ENCODE data around the gene TWF2. TPM values are rescaled to one million over a fixed set of nuclear protein-coding genes. Genes with fewer than 3 reads are reported as not detected.

Gene TWF2
- 59.9 to 79.9 TPM (median 69.8 TPM) in 5 replicates for total RNA-seq (2022; extraction: Qiagen RNA extraction; ENCODE audit: low read depth)

GRCh38 chr3:52238761-52239701, at the start of gene TWF2:
TWF2 (minus strand) TSS chr3:52239158; CDS start chr3:52239016, 142 bp downstream.

GRCh38 chr3:52278510-52279069, 39.6 kb upstream of the TWF2 start, which contains the start of gene WDR82:
WDR82 (minus strand) TSS chr3:52278649; CDS start chr3:52278361, 288 bp downstream.

GRCh38 chr3:52245322-52246263, 6.6 kb upstream of the TWF2 start, which contains the start of gene PPM1M:
PPM1M (plus strand) TSS chr3:52245759; CDS start chr3:52245825, 66 bp downstream.

GRCh38 chr3:52225452-52226228, 13.3 kb downstream of the TWF2 start, which contains the start of gene TLR9:
TLR9 (minus strand) TSS chr3:52225645; CDS start chr3:52225529, 116 bp downstream.

GRCh38 chr3:52197842-52198625, 40.9 kb downstream of the TWF2 start, which contains the start of gene ALAS1:
ALAS1 (plus strand) TSS chr3:52198160; CDS start chr3:52199242, 1,082 bp downstream.

Other genes starting within 250 kb of the TWF2 start
- gene RPL29, start 243.3 kb downstream of the TWF2 start, total RNA-seq (2022; extraction: Qiagen RNA extraction; ENCODE audit: low read depth): 1,233 to 1,659 TPM (median 1,287 TPM) in 5 replicates
- 14.3 to 16.0 TPM (median 14.8 TPM) in 5 replicates for gene DUSP7, start 182.6 kb downstream of the TWF2 start, total RNA-seq (2022; extraction: Qiagen RNA extraction; ENCODE audit: low read depth)
- gene POC1A, start 84.7 kb downstream of the TWF2 start, total RNA-seq (2022; extraction: Qiagen RNA extraction; ENCODE audit: low read depth): 15.5 to 20.4 TPM (median 17.8 TPM) in 5 replicates
- gene ALAS1, start 41.0 kb downstream of the TWF2 start, total RNA-seq (2022; extraction: Qiagen RNA extraction; ENCODE audit: low read depth): 49.5 to 55.6 TPM (median 52.5 TPM) in 5 replicates
- gene TLR9, start 13.5 kb downstream of the TWF2 start, total RNA-seq (2022; extraction: Qiagen RNA extraction; ENCODE audit: low read depth): 0.06 TPM in 1 of 5 replicates, not detected in the others
- 3.9 to 5.7 TPM (median 5.0 TPM) in 5 replicates for gene PPM1M, start 6.6 kb upstream of the TWF2 start, total RNA-seq (2022; extraction: Qiagen RNA extraction; ENCODE audit: low read depth)
- gene WDR82, start 39.5 kb upstream of the TWF2 start, total RNA-seq (2022; extraction: Qiagen RNA extraction; ENCODE audit: low read depth): 50.0 to 59.3 TPM (median 55.6 TPM) in 5 replicates
- gene GLYCTK, start 48.7 kb upstream of the TWF2 start, total RNA-seq (2022; extraction: Qiagen RNA extraction; ENCODE audit: low read depth): 3.6 to 4.8 TPM (median 4.3 TPM) in 5 replicates
- gene DNAH1, start 77.2 kb upstream of the TWF2 start, total RNA-seq (2022; extraction: Qiagen RNA extraction; ENCODE audit: low read depth): 0.72 to 1.1 TPM (median 0.85 TPM) in 5 replicates
- 32.8 to 40.9 TPM (median 40.1 TPM) in 5 replicates for gene BAP1, start 170.8 kb upstream of the TWF2 start, total RNA-seq (2022; extraction: Qiagen RNA extraction; ENCODE audit: low read depth)
- 2.5 to 3.4 TPM (median 3.0 TPM) in 5 replicates for gene PHF7, start 171.5 kb upstream of the TWF2 start, total RNA-seq (2022; extraction: Qiagen RNA extraction; ENCODE audit: low read depth)
- 0.03 to 0.30 TPM (median 0.09 TPM) in 5 replicates for gene SEMA3G, start 205.9 kb upstream of the TWF2 start, total RNA-seq (2022; extraction: Qiagen RNA extraction; ENCODE audit: low read depth)
- 1.2 to 2.0 TPM (median 1.4 TPM) in 5 replicates for gene TNNC1, start 214.9 kb upstream of the TWF2 start, total RNA-seq (2022; extraction: Qiagen RNA extraction; ENCODE audit: low read depth)
- gene NISCH, start 216.4 kb upstream of the TWF2 start, total RNA-seq (2022; extraction: Qiagen RNA extraction; ENCODE audit: low read depth): 10.2 to 16.1 TPM (median 14.6 TPM) in 5 replicates

Data from A549 treated with DMSO at 1 μM for 4 hours (cell line).